Measurements from ENCODE around the gene DNAAF5. TPM values are rescaled to one million over a fixed set of nuclear protein-coding genes. Genes with fewer than 3 reads are reported as not detected.

The DNAAF5 gene
- total RNA-seq, 2 donors from 2014 or later = 14.9 to 15.0 TPM

GRCh38 chr7:756928-757560 lies 30.5 kb downstream of the DNAAF5 start:
- ATAC-seq = no peak
- intact Hi-C loops (cut with DNase I) = no loop called here
- no peak for DNase-seq

- intact Hi-C loops (cut with DNase I) = no loop called here
- DNase-seq (no peak), ATAC-seq (no peak)
Observed at GRCh38 chr7:757741-758163, 31.3 kb downstream of the DNAAF5 start.

GRCh38 chr7:759569-759968 lies 33.1 kb downstream of the DNAAF5 start:
- no peak for ATAC-seq

GRCh38 chr7:760006-760405 lies 33.5 kb downstream of the DNAAF5 start:
- DNase-seq (no peak), ATAC-seq (no peak)
- intact Hi-C loops (cut with DNase I) = no loop called here

More at GRCh38 chr7:759569-759968, 33.1 kb downstream of the DNAAF5 start:
- DNase-seq = no peak
- intact Hi-C loops (cut with DNase I) = no loop called here

- ATAC-seq = no peak
- intact Hi-C loops (cut with DNase I) = no loop called here
- no peak for DNase-seq
Observed at GRCh38 chr7:761101-761500, 34.6 kb downstream of the DNAAF5 start.

GRCh38 chr7:761631-762030 lies 35.1 kb downstream of the DNAAF5 start:
- no peak for DNase-seq
- intact Hi-C loops (cut with DNase I) = no loop called here
- ATAC-seq = no peak

- no peak for DNase-seq
- ATAC-seq = no peak
- intact Hi-C loops (cut with DNase I) = no loop called here
Observed at GRCh38 chr7:762885-763284, 36.4 kb downstream of the DNAAF5 start.

GRCh38 chr7:763762-764161 lies 37.3 kb downstream of the DNAAF5 start:
- intact Hi-C loops (cut with DNase I) = no loop called here
- ATAC-seq (no peak), DNase-seq (no peak)

GRCh38 chr7:765383-765782 lies 38.9 kb downstream of the DNAAF5 start:
- no peak for DNase-seq
- intact Hi-C loops (cut with DNase I) = no loop called here
- no peak for ATAC-seq

- DNase-seq (no peak), ATAC-seq (peak; percentile 1 to 12)
- intact Hi-C loops (cut with DNase I) = no loop called here
Observed at GRCh38 chr7:767580-767940, 41.1 kb downstream of the DNAAF5 start.

GRCh38 chr7:767941-768731 lies 41.6 kb downstream of the DNAAF5 start:
- DNase-seq (peak; percentile 54), ATAC-seq (peak; percentile 12 to 48)
- intact Hi-C loops (cut with DNase I) = no loop called here

- peak; percentile 54 to 56 for ATAC-seq
- peak; percentile 65 for DNase-seq
Observed at GRCh38 chr7:768881-769504, 42.5 kb downstream of the DNAAF5 start.

GRCh38 chr7:770336-770735 lies 43.8 kb downstream of the DNAAF5 start:
- intact Hi-C loops (cut with DNase I) = no loop called here
- no peak for DNase-seq

More at GRCh38 chr7:768881-769504, 42.5 kb downstream of the DNAAF5 start:
- intact Hi-C loops (cut with DNase I) = no loop called here

GRCh38 chr7:770741-771166 lies 44.3 kb downstream of the DNAAF5 start:
- intact Hi-C loops (cut with DNase I) = no loop called here
- no peak for DNase-seq
- no peak for ATAC-seq

More at GRCh38 chr7:770336-770735, 43.8 kb downstream of the DNAAF5 start:
- no peak for ATAC-seq

GRCh38 chr7:771234-772004 lies 44.9 kb downstream of the DNAAF5 start:
- DNase-seq (peak; percentile 85), ATAC-seq (peak; percentile 58 to 84)
- intact Hi-C loops (cut with DNase I) = no loop called here

- no peak for DNase-seq
- intact Hi-C loops (cut with DNase I) = no loop called here
- ATAC-seq = no peak
Observed at GRCh38 chr7:772005-772294, 45.5 kb downstream of the DNAAF5 start.

- ATAC-seq = no peak
- intact Hi-C loops (cut with DNase I) = no loop called here
- no peak for DNase-seq
Observed at GRCh38 chr7:772392-772791, 45.9 kb downstream of the DNAAF5 start.

- ATAC-seq (no peak), DNase-seq (no peak)
- intact Hi-C loops (cut with DNase I) = no loop called here
Observed at GRCh38 chr7:772861-773621, 46.5 kb downstream of the DNAAF5 start.

GRCh38 chr7:773622-773915 lies 47.1 kb downstream of the DNAAF5 start:
- intact Hi-C loops (cut with DNase I) = no loop called here
- DNase-seq = no peak
- ATAC-seq = no peak

Data from left cardiac atrium (tissue), 4 donors.